HG03159 (cell line): ENCODE data around the gene C22orf31.

Experiments
- ATAC-seq: cut with Tn5 transposase; IDR thresholded peaks from one replicate; pipeline ENCODE4 v1.9.1; 2021; ENCODE audit warnings: mild to moderate bottlenecking, moderate library complexity; ENCODE audit not compliant: unreplicated experiment

C22orf31 gene

GRCh38 chr22:29081517-29082236 is 20.0 kb upstream of the C22orf31 start:
- ATAC-seq = no peak

- ATAC-seq = no peak
Observed at GRCh38 chr22:29080106-29080975, 18.7 kb upstream of the C22orf31 start.

- no peak for ATAC-seq
Observed at GRCh38 chr22:29079218-29079901, 17.7 kb upstream of the C22orf31 start.

- ATAC-seq = no peak
Observed at GRCh38 chr22:29078869-29079207, 17.2 kb upstream of the C22orf31 start.

GRCh38 chr22:29078036-29078868 is 16.6 kb upstream of the C22orf31 start:
- no peak for ATAC-seq

- no peak for ATAC-seq
Observed at GRCh38 chr22:29074276-29074772, 12.7 kb upstream of the C22orf31 start.

GRCh38 chr22:29073618-29074275 is 12.1 kb upstream of the C22orf31 start:
- ATAC-seq = no peak

- no peak for ATAC-seq
Observed at GRCh38 chr22:29072979-29073617, 11.5 kb upstream of the C22orf31 start, which contains the start of gene KREMEN1. TSS of gene KREMEN1 (plus strand) at chr22:29073035. CDS start at chr22:29073131, 96 bp downstream.

- ATAC-seq = peak; percentile 78
Observed at GRCh38 chr22:29072193-29072978, 10.8 kb upstream of the C22orf31 start.

GRCh38 chr22:29071261-29072045 is 9.8 kb upstream of the C22orf31 start:
- no peak for ATAC-seq

- no peak for ATAC-seq
Observed at GRCh38 chr22:29070490-29070889, 8.9 kb upstream of the C22orf31 start.

GRCh38 chr22:29069463-29069862 is 7.8 kb upstream of the C22orf31 start:
- ATAC-seq = no peak

GRCh38 chr22:29065468-29066190 is 4.0 kb upstream of the C22orf31 start:
- no peak for ATAC-seq

GRCh38 chr22:29062286-29062821 is 723 bp upstream of the C22orf31 start:
- ATAC-seq = no peak

GRCh38 chr22:29060931-29061330 is 700 bp downstream of the C22orf31 start:
- no peak for ATAC-seq

- no peak for ATAC-seq
Observed at GRCh38 chr22:29060251-29060869, 1.3 kb downstream of the C22orf31 start.
